Caco-2 (cell line): Measurements from ENCODE around the gene RGMA. TPM values are rescaled to one million over a fixed set of nuclear protein-coding genes. Genes with fewer than 3 reads are reported as not detected.
A peak's percentile ranks its signal among the peaks of the same experiment; 100 is the strongest.

Experiments used
- BruUV-seq: library from RNA; stranded (reverse); fragments of 400-500 nt; replicated peaks from 2 replicates; lab custom pipeline; 2021; lab: Mats Ljungman, UMichigan
- CTCF ChIA-PET: fragments of 300-600 bp; sonication (Branson Sonifier 250); formaldehyde crosslinking; loops from one replicate; lab custom pipeline; 2022; ENCODE audit warnings: antibody characterized with exemption; lab: Charles Lee
- POLR2A ChIA-PET: fragments of 300-600 bp; sonication (Branson Sonifier 250); formaldehyde crosslinking; loops from one replicate; lab custom pipeline; 2022; ENCODE audit warnings: antibody characterized with exemption; lab: Charles Lee
- DNase-seq, 2 experiments: peaks; one replicate each; pipeline versions ENCODE4 v3.0.0 to v3.0.0-alpha.2; 2020 to 2022
- H3K27me3 ChIP-seq: replicated peaks from 2 replicates; pipeline ENCODE4 v1.6.0; 2011; ENCODE audit warnings: low read length; ENCODE audit not compliant: control insufficient read depth, insufficient read depth
- H3K36me3 ChIP-seq: 2 replicates; pipeline ENCODE4 v1.5.1; 2011; ENCODE audit warnings: low read length; ENCODE audit not compliant: control insufficient read depth, insufficient read depth
- H3K4me1 ChIP-seq: fragments of 250-450 bp; sonication (Bioruptor Pico); 2 replicates; pipeline ENCODE4 v1.5.1; 2020; ENCODE audit warnings: mild to moderate bottlenecking
- H3K4me3 ChIP-seq: 2 replicates; pipeline ENCODE4 v1.5.1; 2011; ENCODE audit warnings: low read depth, mild to moderate bottlenecking, control low read depth, low read length
- H3K9me3 ChIP-seq: fragments of 250-450 bp; sonication (Bioruptor Pico); 2 replicates; pipeline ENCODE4 v1.5.1; 2020; ENCODE audit warnings: mild to moderate bottlenecking, moderate library complexity
- H3K27ac Mint-ChIP-seq: one replicate; pipeline ENCODE4 v1.8.0; 2022; ENCODE audit warnings: mixed read lengths; ENCODE audit not compliant: unreplicated experiment
- H3K27me3 Mint-ChIP-seq: one replicate; pipeline ENCODE4 v1.8.0; 2022; ENCODE audit warnings: mixed read lengths; ENCODE audit not compliant: insufficient read depth, unreplicated experiment
- H3K36me3 Mint-ChIP-seq: one replicate; pipeline ENCODE4 v1.8.0; 2022; ENCODE audit warnings: mild to moderate bottlenecking, mixed read lengths; ENCODE audit not compliant: insufficient read depth, unreplicated experiment
- H3K4me1 Mint-ChIP-seq: one replicate; pipeline ENCODE4 v1.8.0; 2022; ENCODE audit warnings: low read depth, mixed read lengths; ENCODE audit not compliant: unreplicated experiment
- H3K4me3 Mint-ChIP-seq: one replicate; pipeline ENCODE4 v1.8.0; 2022; ENCODE audit warnings: mild to moderate bottlenecking, moderate library complexity, mixed read lengths; ENCODE audit not compliant: unreplicated experiment
- H3K9me3 Mint-ChIP-seq: one replicate; pipeline ENCODE4 v1.8.0; 2022; ENCODE audit warnings: mixed read lengths; ENCODE audit not compliant: unreplicated experiment
- intact Hi-C: fragments of 100-400 bp; cut with micrococcal nuclease; formaldehyde crosslinking; loops from one replicate; pipeline ENCODE4 v1.10.0; 2022; ENCODE audit not compliant: unreplicated experiment
- total RNA-seq: library from RNA; stranded (reverse); gene quantifications from 2 replicates; pipeline ENCODE4 v1.2.3, GENCODE V29; 2022
- TF ChIP-seq, protein P1 (sequence below), 2 experiments: fragments of 200-600 bp in 1 of 2; IDR thresholded peaks; 1 replicate in 1 of 2; 2 replicates in 1 of 2; pipeline versions ENCODE4 v1.5.1 to v1.8.0; 2011 to 2022; ENCODE audit warnings: antibody characterized with exemption in 1 of 2, control low read depth in 1 of 2, inconsistent platforms in 1 of 2, low read depth in 1 of 2, low read length in 1 of 2, mild to moderate bottlenecking in 1 of 2, moderate library complexity in 1 of 2; ENCODE audit not compliant: insufficient read depth in 1 of 2, severe bottlenecking in 1 of 2, unreplicated experiment in 1 of 2

Gene RGMA
- total RNA-seq, 1 experiment from 2014 or later: 4.5 TPM

- no peaks in the 10 kb centered on the region for H3K9me3 Mint-ChIP-seq
- CTCF ChIA-PET: no interaction called here
- H3K27ac Mint-ChIP-seq: no peak overlapping the region
Measured at GRCh38 chr15:93019971-93020370, 69.0 kb downstream of the RGMA start.

GRCh38 chr15:93019090-93019489, 69.9 kb downstream of the RGMA start:
- H3K4me1 ChIP-seq: no peaks in the 10 kb centered on the region
- intact Hi-C loops: no loop called here
- peaks cover 3% of the 10 kb centered on the region for H3K36me3 ChIP-seq
- no peak overlapping the region for H3K27ac Mint-ChIP-seq
- H3K27me3 Mint-ChIP-seq: no peaks in the 10 kb centered on the region
- no peaks in the 10 kb centered on the region for H3K27me3 ChIP-seq
- no peaks in the 10 kb centered on the region for H3K4me1 Mint-ChIP-seq
- H3K36me3 Mint-ChIP-seq: peaks cover 99% of the 10 kb centered on the region
- no peaks in the 10 kb centered on the region for H3K9me3 Mint-ChIP-seq
- BruUV-seq: no TSS peak
- TF ChIP-seq, protein P1, sequence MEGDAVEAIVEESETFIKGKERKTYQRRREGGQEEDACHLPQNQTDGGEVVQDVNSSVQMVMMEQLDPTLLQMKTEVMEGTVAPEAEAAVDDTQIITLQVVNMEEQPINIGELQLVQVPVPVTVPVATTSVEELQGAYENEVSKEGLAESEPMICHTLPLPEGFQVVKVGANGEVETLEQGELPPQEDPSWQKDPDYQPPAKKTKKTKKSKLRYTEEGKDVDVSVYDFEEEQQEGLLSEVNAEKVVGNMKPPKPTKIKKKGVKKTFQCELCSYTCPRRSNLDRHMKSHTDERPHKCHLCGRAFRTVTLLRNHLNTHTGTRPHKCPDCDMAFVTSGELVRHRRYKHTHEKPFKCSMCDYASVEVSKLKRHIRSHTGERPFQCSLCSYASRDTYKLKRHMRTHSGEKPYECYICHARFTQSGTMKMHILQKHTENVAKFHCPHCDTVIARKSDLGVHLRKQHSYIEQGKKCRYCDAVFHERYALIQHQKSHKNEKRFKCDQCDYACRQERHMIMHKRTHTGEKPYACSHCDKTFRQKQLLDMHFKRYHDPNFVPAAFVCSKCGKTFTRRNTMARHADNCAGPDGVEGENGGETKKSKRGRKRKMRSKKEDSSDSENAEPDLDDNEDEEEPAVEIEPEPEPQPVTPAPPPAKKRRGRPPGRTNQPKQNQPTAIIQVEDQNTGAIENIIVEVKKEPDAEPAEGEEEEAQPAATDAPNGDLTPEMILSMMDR (IDR thresholded peaks at IDR 0.05; ENCODE audit: insufficient read depth in 1 of 2, low read depth in 1 of 2, low read length in 1 of 2, severe bottlenecking in 1 of 2, unreplicated experiment in 1 of 2): no peak
- DNase-seq: no peak
- POLR2A ChIA-PET: no interaction called here
- H3K9me3 ChIP-seq: no peaks in the 10 kb centered on the region
- CTCF ChIA-PET: interaction anchor here (0.6 to 0.9 kb wide), 3 partner anchors 136 to 499 kb away, joined by 3 to 6 read pairs (median 3); no protein-coding TSS in a partner anchor
- no peak overlapping the region for H3K4me3 ChIP-seq
- H3K4me3 Mint-ChIP-seq: no peak overlapping the region

More at GRCh38 chr15:93019971-93020370, 69.0 kb downstream of the RGMA start:
- intact Hi-C loops: no loop called here
- no peak overlapping the region for H3K4me3 ChIP-seq
- TF ChIP-seq, protein P1 (IDR thresholded peaks at IDR 0.05; ENCODE audit: insufficient read depth in 1 of 2, low read depth in 1 of 2, low read length in 1 of 2, severe bottlenecking in 1 of 2, unreplicated experiment in 1 of 2): no peak
- no peaks in the 10 kb centered on the region for H3K27me3 ChIP-seq
- BruUV-seq: no TSS peak
- POLR2A ChIA-PET: no interaction called here
- peaks cover 6% of the 10 kb centered on the region for H3K36me3 ChIP-seq
- Mint-ChIP-seq H3K4me1 (no peaks in the 10 kb centered on the region), H3K4me3 (no peak overlapping the region), H3K27me3 (no peaks in the 10 kb centered on the region), H3K36me3 (peaks cover 99% of the 10 kb centered on the region)
- DNase-seq: no peak
- no peaks in the 10 kb centered on the region for H3K4me1 ChIP-seq
- H3K9me3 ChIP-seq: no peaks in the 10 kb centered on the region

DNA sequence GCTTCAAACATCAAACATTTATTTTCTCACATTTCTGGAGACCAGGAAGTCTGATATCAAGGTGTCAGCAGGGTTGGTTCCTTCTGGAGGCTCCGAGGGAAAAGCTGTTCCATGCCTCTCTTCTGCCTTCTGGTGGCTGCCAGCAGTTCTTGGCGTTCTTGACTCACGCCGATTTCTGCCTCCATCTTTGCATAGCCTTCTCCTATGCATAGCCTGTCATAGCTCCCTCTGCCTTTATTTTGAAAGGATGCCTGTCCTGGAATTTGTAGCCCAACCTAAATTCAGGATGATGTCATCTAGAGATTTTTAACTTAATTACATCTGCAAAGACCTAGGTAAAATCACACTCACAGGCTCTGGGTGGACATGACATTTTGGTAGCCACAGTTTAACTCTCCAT, 70.4 kb downstream of the RGMA start:
- DNase-seq: peak in 1 of 2 experiments; percentile 30
- POLR2A ChIA-PET: no interaction called here
- CTCF ChIA-PET: interaction anchor here (0.6 to 0.9 kb wide), 4 partner anchors 11 to 499 kb away, joined by 3 to 6 read pairs (median 4); no protein-coding TSS in a partner anchor
- peaks cover 99% of the 10 kb centered on the region for H3K36me3 Mint-ChIP-seq
- Histone ChIP-seq H3K4me3 (no peak overlapping the region), H3K4me1 (no peaks in the 10 kb centered on the region), H3K9me3 (no peaks in the 10 kb centered on the region), H3K36me3 (peaks cover 3% of the 10 kb centered on the region), H3K27me3 (no peaks in the 10 kb centered on the region)
- no peak overlapping the region for H3K27ac Mint-ChIP-seq
- no peaks in the 10 kb centered on the region for H3K9me3 Mint-ChIP-seq
- TF ChIP-seq, protein P1 (IDR thresholded peaks at IDR 0.05; ENCODE audit: insufficient read depth in 1 of 2, low read depth in 1 of 2, low read length in 1 of 2, severe bottlenecking in 1 of 2, unreplicated experiment in 1 of 2): peak; percentile 11 to 14
- intact Hi-C loops: no loop called here
- no peaks in the 10 kb centered on the region for H3K27me3 Mint-ChIP-seq
- BruUV-seq: no TSS peak
- no peak overlapping the region for H3K4me3 Mint-ChIP-seq
- no peaks in the 10 kb centered on the region for H3K4me1 Mint-ChIP-seq
